GM12864 (cell line): ENCODE data around the gene TBX19.

Experiments
- DNase-seq: peaks from one replicate; pipeline ENCODE4 v3.0.0-alpha.2; 2011; ENCODE audit warnings: low read depth
- H3K4me3 ChIP-seq: 2 replicates; pipeline ENCODE4 v1.5.1; 2011; ENCODE audit warnings: mild to moderate bottlenecking, low read depth, low read length, control low read depth
- TF ChIP-seq, protein P1 (sequence below): IDR thresholded peaks from 2 replicates; pipeline ENCODE4 v1.5.1; 2011; ENCODE audit warnings: low read depth, mild to moderate bottlenecking, moderate library complexity, low read length, control low read depth, inconsistent platforms; ENCODE audit errors: missing control alignments

Gene TBX19

DNA sequence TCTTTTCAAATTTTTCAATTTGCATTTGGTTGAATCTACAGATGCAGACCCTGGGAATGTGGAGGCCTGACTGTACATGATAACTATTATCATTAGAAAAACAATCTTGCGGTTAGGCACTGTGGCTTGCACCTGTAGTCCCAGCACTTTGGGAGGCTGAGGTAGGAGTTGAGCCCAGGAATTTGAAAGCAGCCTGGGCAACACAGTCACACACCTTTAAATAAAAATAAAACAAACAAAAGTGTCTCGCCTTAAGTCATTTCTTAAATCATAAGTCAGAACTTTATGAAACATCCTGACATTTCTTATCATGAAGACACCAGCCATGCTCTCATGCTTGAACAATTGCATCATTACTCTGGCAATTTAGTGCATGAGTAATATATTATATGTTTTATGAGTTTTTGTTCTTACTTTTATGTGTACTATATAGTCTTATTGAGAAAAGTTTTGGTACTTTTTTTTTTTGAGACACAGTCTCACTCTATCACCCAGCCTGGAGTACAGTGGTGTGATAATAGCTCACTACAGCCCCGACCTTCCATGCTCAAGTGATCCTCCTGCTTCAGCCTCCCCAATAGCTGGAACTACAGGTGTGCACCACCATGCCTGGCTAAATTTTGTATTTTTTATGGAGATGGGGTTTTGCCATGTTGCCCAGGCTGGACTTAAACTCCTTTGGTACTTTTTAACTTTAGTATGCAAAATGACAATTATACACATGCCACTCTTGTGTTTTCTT, 7.8 kb downstream of the TBX19 start:
- DNase-seq, result no peak
- TF ChIP-seq, protein P1, sequence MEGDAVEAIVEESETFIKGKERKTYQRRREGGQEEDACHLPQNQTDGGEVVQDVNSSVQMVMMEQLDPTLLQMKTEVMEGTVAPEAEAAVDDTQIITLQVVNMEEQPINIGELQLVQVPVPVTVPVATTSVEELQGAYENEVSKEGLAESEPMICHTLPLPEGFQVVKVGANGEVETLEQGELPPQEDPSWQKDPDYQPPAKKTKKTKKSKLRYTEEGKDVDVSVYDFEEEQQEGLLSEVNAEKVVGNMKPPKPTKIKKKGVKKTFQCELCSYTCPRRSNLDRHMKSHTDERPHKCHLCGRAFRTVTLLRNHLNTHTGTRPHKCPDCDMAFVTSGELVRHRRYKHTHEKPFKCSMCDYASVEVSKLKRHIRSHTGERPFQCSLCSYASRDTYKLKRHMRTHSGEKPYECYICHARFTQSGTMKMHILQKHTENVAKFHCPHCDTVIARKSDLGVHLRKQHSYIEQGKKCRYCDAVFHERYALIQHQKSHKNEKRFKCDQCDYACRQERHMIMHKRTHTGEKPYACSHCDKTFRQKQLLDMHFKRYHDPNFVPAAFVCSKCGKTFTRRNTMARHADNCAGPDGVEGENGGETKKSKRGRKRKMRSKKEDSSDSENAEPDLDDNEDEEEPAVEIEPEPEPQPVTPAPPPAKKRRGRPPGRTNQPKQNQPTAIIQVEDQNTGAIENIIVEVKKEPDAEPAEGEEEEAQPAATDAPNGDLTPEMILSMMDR, result no peak
- H3K4me3 ChIP-seq, result no peak overlapping the region

DNA sequence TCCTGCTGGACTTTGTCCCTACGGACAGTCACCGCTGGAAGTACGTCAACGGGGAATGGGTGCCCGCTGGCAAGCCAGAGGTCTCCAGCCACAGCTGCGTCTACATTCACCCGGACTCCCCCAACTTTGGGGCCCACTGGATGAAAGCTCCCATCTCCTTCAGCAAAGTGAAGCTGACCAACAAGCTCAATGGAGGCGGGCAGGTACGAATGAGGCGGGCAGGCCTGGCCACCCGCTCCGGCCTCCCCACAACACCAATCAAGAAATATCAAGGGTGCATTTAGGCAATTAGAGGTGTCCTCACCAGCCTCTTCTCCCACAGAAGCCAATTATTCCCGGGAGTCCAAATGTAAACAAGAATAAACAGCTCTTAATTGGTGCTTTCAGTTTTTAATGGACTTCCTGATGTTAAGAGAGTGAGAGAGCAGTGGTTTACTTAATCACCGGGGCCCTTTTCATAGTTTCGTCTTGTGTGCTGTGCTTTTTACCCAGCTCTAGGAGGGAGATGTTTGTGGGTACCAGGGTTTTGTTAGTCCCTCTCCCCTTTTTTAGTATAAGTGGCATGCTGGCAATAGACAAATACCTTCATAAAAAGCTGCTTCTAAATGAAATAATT, 10.7 kb downstream of the TBX19 start:
- H3K4me3 ChIP-seq, result no peak overlapping the region
- TF ChIP-seq, protein P1, result no peak
- DNase-seq, result no peak

DNA sequence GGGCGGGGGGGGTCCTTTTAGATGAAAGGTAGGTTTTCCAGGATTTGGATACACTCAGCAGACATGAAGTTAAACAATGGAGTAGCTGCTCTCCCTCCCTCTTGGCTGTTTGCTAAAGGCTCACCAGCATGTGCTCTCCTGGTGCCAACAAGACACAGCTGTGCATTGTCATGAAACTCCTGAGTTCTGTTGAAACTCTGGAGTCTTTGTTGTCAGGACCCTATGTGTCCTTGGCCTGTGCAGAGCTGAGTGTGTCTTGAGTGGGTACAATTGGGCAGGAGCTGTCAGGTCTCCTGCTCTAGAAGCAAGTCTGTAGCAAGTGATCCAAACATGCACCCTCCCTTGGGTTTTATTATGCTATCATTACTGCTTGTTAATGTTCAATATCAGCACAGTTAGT, 12.7 kb downstream of the TBX19 start:
- H3K4me3 ChIP-seq, result no peak overlapping the region
- DNase-seq, result no peak
- TF ChIP-seq, protein P1, result no peak

DNA sequence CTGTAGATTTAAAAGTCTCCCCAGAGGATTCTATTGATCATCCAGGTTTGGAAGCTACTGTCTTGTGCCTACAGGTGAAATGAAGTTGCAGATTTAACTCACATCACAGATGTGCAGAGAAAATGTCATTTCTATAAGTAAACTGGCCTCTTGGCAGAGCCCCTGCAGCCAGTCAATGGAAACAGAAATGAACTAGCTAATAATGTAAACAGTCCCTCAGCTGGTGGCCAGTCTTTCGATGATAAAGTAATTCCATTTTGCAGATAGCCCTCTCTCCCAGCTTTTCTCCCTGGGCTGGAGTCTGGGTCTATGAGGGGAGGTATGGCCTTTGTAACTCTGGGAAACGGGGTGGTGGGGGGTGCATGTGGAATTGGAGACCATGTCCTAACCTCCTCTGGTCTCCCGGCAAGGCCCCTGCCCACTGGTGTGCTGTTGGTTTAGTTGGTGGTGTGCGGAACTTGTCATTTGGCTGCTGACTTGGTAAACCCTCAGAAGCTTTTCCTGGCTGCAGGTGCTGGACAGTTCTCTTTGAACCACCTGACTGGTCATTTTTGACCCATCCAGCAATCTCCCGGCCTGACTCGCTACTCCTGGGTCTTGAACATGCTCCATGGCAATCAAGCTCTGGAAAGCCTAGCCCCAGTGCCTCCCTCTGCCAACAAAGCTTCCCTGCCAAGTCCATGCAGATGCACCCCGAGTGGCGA, 14.9 kb downstream of the TBX19 start:
- TF ChIP-seq, protein P1, result no peak
- DNase-seq, result no peak
- H3K4me3 ChIP-seq, result no peak overlapping the region

DNA sequence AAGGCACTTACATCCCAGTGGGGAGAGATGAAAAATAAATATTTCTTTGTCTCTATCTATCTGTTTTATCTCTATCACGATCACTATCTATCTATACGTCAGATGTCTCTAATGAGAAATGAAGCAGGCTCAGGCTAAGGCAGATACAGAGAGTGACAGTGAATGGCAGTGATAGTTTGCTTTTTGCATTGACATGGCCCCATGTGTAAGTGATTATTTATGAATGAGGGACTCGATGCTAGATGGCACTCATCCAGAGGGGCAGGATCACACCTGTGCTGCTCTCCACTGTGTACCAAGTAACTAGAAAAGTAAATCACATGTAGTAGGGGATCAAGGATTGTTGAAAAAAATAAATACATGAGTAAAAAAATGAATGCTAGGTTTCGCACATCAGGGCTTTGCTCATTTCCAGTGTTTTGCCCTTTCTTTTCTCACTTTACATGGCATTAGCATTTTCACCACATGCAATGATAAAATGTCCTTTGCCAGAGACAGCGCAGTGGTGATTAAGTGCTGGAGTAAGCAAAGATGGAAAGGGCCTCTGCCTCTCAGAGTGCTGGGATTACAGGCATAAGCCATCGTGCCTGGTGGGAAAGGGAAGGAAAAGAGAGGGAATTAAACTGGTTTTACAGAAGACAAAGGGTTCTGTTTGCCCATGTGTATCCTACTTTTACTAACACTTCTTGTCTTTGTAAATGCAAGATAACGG, 16.5 kb downstream of the TBX19 start:
- DNase-seq, result no peak
- TF ChIP-seq, protein P1, result no peak
- H3K4me3 ChIP-seq, result no peak overlapping the region

DNA sequence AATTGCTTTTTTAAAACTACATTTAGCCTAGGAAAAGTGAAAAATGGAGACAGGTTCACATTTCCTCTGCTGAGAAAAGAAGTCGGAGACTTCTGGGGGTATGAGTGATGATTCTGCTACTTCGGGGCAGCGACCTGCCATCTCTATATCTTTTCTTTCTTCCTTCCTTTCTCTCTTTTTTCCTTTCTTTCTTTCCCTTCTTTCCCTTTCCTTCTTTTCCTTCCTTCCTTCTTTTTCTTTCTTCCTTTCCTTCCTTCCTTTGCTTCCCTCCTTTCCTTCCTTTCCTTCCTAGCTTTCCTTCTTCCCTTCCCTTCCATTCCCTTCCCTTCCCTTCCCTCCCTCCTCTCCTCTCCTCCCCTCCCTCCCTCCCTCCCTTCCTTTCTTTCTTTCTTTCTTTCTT, 17.8 kb downstream of the TBX19 start:
- TF ChIP-seq, protein P1, result no peak
- DNase-seq, result no peak
- H3K4me3 ChIP-seq, result no peak overlapping the region
